GM18873 (cell line): ENCODE data around the gene WDR76.

Source experiments
- ATAC-seq: cut with Tn5 transposase; IDR thresholded peaks from one replicate; pipeline ENCODE4 v1.9.1; 2021; ENCODE audit warnings: mild to moderate bottlenecking, moderate library complexity, moderate number of reproducible peaks; ENCODE audit not compliant: unreplicated experiment, low FRiP score

Gene WDR76

DNA sequence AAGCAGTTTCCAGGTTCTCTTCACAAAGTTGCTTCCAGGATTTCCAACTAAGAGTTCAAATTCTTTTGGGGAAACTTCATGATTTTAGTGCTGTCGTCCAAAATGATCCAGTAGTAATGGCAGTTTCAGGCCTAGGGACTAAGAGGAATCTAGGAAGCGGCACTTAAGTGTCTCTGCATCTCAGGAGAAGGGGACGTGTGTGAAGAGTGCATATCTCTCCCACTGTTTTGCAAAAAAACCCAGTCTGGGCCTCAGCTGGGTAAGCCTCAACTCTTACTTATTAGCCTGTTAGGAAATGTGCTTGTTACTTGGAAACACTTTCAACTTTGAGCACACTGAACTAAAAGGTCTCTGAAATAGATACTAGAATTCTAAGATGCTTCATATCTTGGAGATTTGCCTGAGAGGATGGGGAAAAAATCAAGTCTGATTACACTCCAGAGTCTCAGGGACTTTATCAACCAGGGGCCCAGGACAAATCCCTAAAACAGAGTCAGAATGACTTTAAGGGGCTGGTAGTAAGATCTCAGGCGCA, 81.8 kb downstream of the WDR76 start:
- ATAC-seq: no peak

GRCh38 chr15:43911235-43911781, 84.5 kb downstream of the WDR76 start:
- ATAC-seq: no peak

DNA sequence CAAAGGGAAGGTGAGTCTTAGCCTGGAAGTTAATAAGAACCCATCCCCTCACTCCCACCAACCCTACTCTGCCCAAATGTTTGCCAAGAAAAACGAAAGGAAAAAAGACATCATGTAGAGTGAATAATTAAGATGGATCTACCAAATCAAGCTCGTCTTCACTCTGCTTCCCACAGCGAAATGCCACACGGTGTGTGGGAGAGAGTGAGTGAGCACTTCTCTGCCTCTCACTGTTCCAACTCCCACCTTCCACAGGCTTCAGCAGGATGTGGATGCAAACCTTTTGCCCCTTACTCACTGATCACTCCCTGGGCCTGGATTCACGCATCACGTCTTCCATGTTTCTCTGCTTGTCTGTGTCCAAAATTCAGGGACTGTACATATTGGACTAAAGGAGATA, 85.4 kb downstream of the WDR76 start:
- ATAC-seq: no peak

- no peak for ATAC-seq
Measured at GRCh38 chr15:43913026-43913780, 86.4 kb downstream of the WDR76 start.

DNA sequence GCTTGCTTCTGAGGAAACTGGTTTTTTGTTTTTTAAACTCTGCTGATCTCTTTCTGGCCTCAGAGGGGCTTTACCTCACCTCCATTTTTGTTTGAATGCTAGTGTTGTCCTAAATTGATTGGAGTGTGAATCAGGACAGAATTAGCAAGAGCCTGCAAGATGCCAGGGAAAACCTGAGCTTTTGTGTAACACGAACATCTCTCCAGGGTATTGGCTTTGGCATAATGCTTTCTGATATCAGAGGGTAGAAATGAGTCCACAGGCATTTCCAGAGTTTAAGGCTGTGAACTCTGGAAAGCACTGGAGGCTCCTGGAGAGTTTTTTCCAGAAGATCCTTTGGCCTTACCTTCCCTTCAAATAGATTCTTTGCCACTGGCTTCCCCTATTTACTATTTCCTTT, 87.1 kb downstream of the WDR76 start:
- ATAC-seq: no peak

- no peak for ATAC-seq
Measured at GRCh38 chr15:43915631-43916325, 89.0 kb downstream of the WDR76 start.

GRCh38 chr15:43916326-43916660, 89.5 kb downstream of the WDR76 start:
- ATAC-seq: no peak
